Gastrocnemius medialis (tissue), 4 donors: ENCODE data around the gene MLF1. TPM values are rescaled to one million over a fixed set of nuclear protein-coding genes. Genes with fewer than 3 reads are reported as not detected.

Experiments used
- ATAC-seq, 2 donors: fragments of 150-250 bp; one replicate each; pipeline ENCODE4 v1.9.1; 2016
- DNase-seq, 2 donors: peaks; one replicate each; pipeline ENCODE4 v3.0.0-alpha.2; 2019
- H3K27ac ChIP-seq, 4 donors: fragments of 200-600 bp; sonication (generic); 1 replicate in 1 of 4; 2 replicates in 3 of 4; pipeline ENCODE4 v1.5.1; 2016 to 2018; ENCODE audit warnings: mild to moderate bottlenecking in 2 of 4, moderate library complexity in 1 of 4
- H3K27me3 ChIP-seq, 3 donors: fragments of 200-600 bp; sonication (generic) in 2 of 3; 1 replicate in 1 of 3; 2 replicates in 2 of 3; pipeline versions ENCODE4 v1.5.1 to v1.6.0; 2016 to 2019; ENCODE audit warnings: mild to moderate bottlenecking in 1 of 3, moderate library complexity in 1 of 3
- H3K36me3 ChIP-seq, 2 donors: fragments of 200-600 bp; sonication (generic) in 1 of 2; one replicate each; pipeline ENCODE4 v1.5.1; 2017 to 2018
- H3K4me1 ChIP-seq, 2 donors: fragments of 200-600 bp; sonication (generic) in 1 of 2; one replicate each; pipeline ENCODE4 v1.5.1; 2016 to 2017; ENCODE audit warnings: mild to moderate bottlenecking in 2 of 2
- H3K4me3 ChIP-seq, 4 donors: fragments of 200-600 bp; sonication (generic) in 3 of 4; 1 replicate in 1 of 4; 2 replicates in 3 of 4; pipeline ENCODE4 v1.5.1; 2016 to 2019; ENCODE audit warnings: mild to moderate bottlenecking in 2 of 4
- H3K9me3 ChIP-seq, 3 donors: fragments of 200-600 bp; sonication (generic) in 2 of 3; 1 replicate in 1 of 3; 2 replicates in 2 of 3; pipeline ENCODE4 v1.5.1; 2016 to 2019
- POLR2A ChIP-seq, 2 donors: fragments of 450-650 bp; IDR thresholded peaks; one replicate each; pipeline ENCODE4 v1.6.1; 2017; ENCODE audit warnings: antibody characterized with exemption in 2 of 2, mild to moderate bottlenecking in 2 of 2, moderate library complexity in 2 of 2
- in situ Hi-C, 4 donors: fragments of 200-750 bp; cut with MboI; loops; one replicate each; pipeline versions ENCODE4 v1.15.0 to v1.8.0; 2017; ENCODE audit warnings: low sequenced_read_pairs in 4 of 4
- intact Hi-C: fragments of 100-400 bp; cut with DNase I; formaldehyde crosslinking; loops from one replicate; pipeline ENCODE4 v1.15.1; 2023; ENCODE audit warnings: low total_unique reads
- total RNA-seq, 4 donors: library from RNA; depleted of rRNA; stranded (reverse); fragments of >200 nt; gene quantifications; one replicate each; pipeline versions ENCODE4 v1.1.0 to v1.2.3, GENCODE V29; 2016
- TF ChIP-seq, protein P1 (sequence below), 5 experiments: fragments of 450-650 bp in 3 of 5; fragments of 200-600 bp in 2 of 5; sonication (generic) in 2 of 5; IDR thresholded peaks in 4 of 5; conservative IDR thresholded peaks in 1 of 5; 1 replicate in 4 of 5; 2 replicates in 1 of 5; pipeline ENCODE4 v1.5.1; 2016 to 2019; ENCODE audit warnings: antibody characterized with exemption in 5 of 5, mild to moderate bottlenecking in 3 of 5, moderate library complexity in 3 of 5

MLF1 gene
- total RNA-seq, 4 donors from 2014 or later: 18.4 to 40.8 (median 24.0) TPM

DNA sequence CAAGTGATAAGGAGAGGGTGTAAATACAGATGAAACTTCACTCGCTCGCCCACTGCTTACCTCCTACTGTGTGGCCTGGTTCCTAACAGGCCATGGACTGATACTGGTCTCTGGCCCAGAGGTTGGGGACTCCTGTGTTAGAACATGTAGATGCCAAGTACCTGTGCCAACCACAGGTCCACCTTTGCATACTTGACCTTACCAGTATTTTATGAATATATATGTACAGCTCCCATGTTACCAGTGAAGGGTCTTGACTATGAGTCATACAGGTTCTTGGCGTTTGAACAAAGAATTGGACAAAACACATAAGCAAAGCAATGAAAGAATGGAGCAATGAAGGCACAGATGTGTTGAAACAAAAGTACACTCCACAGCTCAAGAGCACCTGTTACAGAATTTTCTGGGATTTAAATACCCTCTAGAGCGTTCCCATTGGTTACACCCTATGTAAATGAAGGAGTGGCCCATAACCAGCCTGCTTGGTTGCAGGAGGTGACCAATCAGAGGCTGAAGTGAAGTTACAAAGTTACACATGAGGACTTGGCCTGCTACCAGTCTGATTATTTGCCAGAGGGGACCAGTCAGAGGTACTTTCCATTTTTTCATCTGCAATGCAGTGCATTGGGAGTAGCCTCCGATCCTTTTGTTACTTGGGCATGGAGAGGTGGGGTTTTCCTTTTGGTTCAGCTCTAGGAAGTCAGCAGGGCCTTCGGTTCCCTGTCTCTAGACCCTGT lies 71.6 kb downstream of the MLF1 start:
- Histone ChIP-seq H3K27ac (no peak overlapping the region), H3K9me3 (no peaks in the 10 kb centered on the region), H3K36me3 (peaks cover 0 to 17% of the 10 kb centered on the region in 2 donors), H3K4me3 (no peak overlapping the region), H3K27me3 (no peaks in the 10 kb centered on the region), H3K4me1 (peaks cover 22 to 25% of the 10 kb centered on the region in 2 donors)
- ATAC-seq (no peak), DNase-seq (no peak)
- intact Hi-C loops: loop anchor here (5.0 kb wide), 4 partner anchors 70 to 1560 kb away; partner anchors contain the start of genes MFSD1 and MLF1
- in situ Hi-C loops: loop anchor here in 1 of 4 donors (25.0 kb wide), 1 partner anchor 530 kb away; the partner anchor contains the start of genes RSRC1 and SHOX2
- TF ChIP-seq POLR2A (IDR thresholded peaks at IDR 0.05): no peak
- TF ChIP-seq, protein P1, sequence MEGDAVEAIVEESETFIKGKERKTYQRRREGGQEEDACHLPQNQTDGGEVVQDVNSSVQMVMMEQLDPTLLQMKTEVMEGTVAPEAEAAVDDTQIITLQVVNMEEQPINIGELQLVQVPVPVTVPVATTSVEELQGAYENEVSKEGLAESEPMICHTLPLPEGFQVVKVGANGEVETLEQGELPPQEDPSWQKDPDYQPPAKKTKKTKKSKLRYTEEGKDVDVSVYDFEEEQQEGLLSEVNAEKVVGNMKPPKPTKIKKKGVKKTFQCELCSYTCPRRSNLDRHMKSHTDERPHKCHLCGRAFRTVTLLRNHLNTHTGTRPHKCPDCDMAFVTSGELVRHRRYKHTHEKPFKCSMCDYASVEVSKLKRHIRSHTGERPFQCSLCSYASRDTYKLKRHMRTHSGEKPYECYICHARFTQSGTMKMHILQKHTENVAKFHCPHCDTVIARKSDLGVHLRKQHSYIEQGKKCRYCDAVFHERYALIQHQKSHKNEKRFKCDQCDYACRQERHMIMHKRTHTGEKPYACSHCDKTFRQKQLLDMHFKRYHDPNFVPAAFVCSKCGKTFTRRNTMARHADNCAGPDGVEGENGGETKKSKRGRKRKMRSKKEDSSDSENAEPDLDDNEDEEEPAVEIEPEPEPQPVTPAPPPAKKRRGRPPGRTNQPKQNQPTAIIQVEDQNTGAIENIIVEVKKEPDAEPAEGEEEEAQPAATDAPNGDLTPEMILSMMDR (IDR thresholded peaks at IDR 0.05 in 4 of 5, conservative IDR thresholded peaks at IDR 0.05 in 1 of 5): no peak

DNA sequence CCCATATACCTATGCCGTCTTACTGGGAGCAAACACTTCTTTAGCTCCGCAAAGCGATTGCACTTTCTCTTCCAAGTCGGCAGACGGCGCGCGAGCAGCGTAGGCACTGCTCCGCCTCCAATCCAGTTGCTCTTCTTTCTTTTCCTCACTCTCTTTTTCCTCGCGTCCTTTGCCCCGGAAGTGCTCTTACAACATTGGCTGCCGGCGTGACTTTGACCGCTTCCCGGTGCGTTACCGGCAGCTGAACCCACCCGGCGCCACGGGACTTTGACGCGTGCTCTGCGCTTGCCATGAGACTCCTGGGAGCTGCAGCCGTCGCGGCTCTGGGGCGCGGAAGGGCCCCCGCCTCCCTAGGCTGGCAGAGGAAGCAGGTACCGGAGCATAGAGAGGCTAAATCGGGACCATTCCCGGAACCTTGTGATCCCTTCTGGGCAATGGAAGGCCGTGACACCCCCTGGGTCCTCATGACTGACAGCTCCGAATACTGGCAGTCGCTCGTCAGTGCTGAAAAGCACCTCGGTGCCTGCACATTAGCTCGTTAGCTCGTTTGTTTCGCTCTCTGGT lies 73.4 kb downstream of the MLF1 start, which contains the start of gene GFM1:
TSS of gene GFM1 (plus strand) at position 183 of the 564 bp plus-strand sequence. CDS start at position 291, 108 bp downstream.
- in situ Hi-C loops (loop anchor here in 1 of 4 donors (25.0 kb wide), 1 partner anchor 532 kb away; the partner anchor contains the start of genes RSRC1 and SHOX2), intact Hi-C loops (loop anchor here (5.0 kb wide), 4 partner anchors 72 to 1562 kb away; partner anchors contain the start of genes MFSD1 and MLF1)
- peaks cover 25 to 39% of the 10 kb centered on the region in 2 donors for H3K4me1 ChIP-seq
- H3K9me3 ChIP-seq: no peaks in the 10 kb centered on the region
- peak within 1 kb of the TSS; percentile 90 to 96 (median 94) for H3K27ac ChIP-seq
- DNase-seq: peak; percentile 91 to 96
- H3K36me3 ChIP-seq: peaks cover 0 to 23% of the 10 kb centered on the region in 2 donors
- no peaks in the 10 kb centered on the region for H3K27me3 ChIP-seq
- TF ChIP-seq, protein P1 (IDR thresholded peaks at IDR 0.05 in 4 of 5, conservative IDR thresholded peaks at IDR 0.05 in 1 of 5): peak; percentile 62 to 88 (median 66)
- peak; percentile 76 to 84 for TF ChIP-seq POLR2A (IDR thresholded peaks at IDR 0.05)
- peak within 1 kb of the TSS; percentile 75 to 91 (median 77) for H3K4me3 ChIP-seq
- ATAC-seq: peak; percentile 100

DNA sequence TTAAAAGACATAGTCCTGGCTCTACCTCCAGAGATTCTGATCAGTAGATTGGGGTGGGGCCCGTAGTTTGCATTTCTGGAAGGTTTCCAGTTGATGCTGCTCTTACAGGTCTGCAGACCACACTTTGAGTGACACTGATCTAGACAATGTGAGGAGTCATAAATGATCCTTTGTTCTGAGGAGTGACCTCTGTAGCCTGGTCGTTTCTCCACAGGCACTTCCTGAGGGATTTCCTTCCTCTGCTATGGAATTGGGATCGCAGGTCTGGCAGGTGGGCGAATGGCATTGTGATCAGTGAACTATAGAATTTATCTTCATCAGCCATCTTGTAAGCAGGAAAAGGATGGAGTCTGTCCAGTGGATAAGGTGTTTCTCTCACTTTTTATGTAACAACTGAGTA lies 78.8 kb downstream of the MLF1 start:
- no peak for TF ChIP-seq POLR2A (IDR thresholded peaks at IDR 0.05)
- TF ChIP-seq, protein P1 (IDR thresholded peaks at IDR 0.05 in 4 of 5, conservative IDR thresholded peaks at IDR 0.05 in 1 of 5): no peak
- peak; percentile 18 to 30 for ATAC-seq
- H3K4me3 ChIP-seq: no peak overlapping the region
- H3K36me3 ChIP-seq: peaks cover 2 to 53% of the 10 kb centered on the region in 2 donors
- H3K27ac ChIP-seq: no peak overlapping the region
- H3K4me1 ChIP-seq: peaks cover 25 to 41% of the 10 kb centered on the region in 2 donors
- DNase-seq: no peak
- in situ Hi-C loops: loop anchor here in 2 of 4 donors (25.0 kb wide), 2 partner anchors 138 to 537 kb away; partner anchors contain the start of genes RSRC1 (in 1 of the 2) and SHOX2 (in 1 of the 2)
- H3K9me3 ChIP-seq: no peaks in the 10 kb centered on the region
- no peaks in the 10 kb centered on the region for H3K27me3 ChIP-seq
- intact Hi-C loops: no loop called here

DNA sequence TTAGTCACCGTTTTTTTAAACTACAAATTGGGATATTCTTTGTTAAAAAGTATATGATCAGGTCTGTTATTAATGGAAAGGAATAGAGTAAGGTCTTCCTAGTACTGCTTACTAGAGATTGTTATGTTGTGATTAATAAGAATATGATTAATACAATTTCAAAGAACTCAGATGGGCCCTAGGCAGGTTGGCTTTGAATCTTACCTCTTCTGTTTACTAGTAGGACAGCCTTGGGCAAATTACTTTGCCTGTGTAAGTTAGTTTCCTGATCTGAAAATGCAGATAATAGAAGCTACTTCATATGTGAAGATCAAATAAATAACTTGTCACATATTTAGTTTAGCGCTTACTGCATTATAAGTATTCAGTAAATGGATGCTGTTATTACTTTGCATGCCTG lies 80.2 kb downstream of the MLF1 start:
- in situ Hi-C loops: loop anchor here in 1 of 4 donors (25.0 kb wide), 1 partner anchor 136 kb away; no protein-coding TSS in a partner anchor
- peaks cover 15 to 28% of the 10 kb centered on the region in 2 donors for H3K4me1 ChIP-seq
- ATAC-seq: no peak
- intact Hi-C loops: no loop called here
- TF ChIP-seq POLR2A (IDR thresholded peaks at IDR 0.05): no peak
- TF ChIP-seq, protein P1 (IDR thresholded peaks at IDR 0.05 in 4 of 5, conservative IDR thresholded peaks at IDR 0.05 in 1 of 5): no peak
- H3K9me3 ChIP-seq: no peaks in the 10 kb centered on the region
- no peaks in the 10 kb centered on the region for H3K27me3 ChIP-seq
- H3K27ac ChIP-seq: no peak overlapping the region
- H3K36me3 ChIP-seq: peaks cover 2 to 63% of the 10 kb centered on the region in 2 donors
- DNase-seq: no peak
- H3K4me3 ChIP-seq: no peak overlapping the region
